Endothelial cell of umbilical vein (primary cell): Measurements from ENCODE around the gene FZR1. TPM values are rescaled to one million over a fixed set of nuclear protein-coding genes. Genes with fewer than 3 reads are reported as not detected.

Source experiments
- BruUV-seq: library from RNA; stranded (reverse); fragments of 400-500 nt; replicated peaks from 2 replicates; lab custom pipeline; 2021; lab: Mats Ljungman, UMichigan
- CTCF ChIA-PET: fragments of 300-600, 350-600 bp; sonication (Branson Sonifier 250); formaldehyde crosslinking; loops from one replicate; lab custom pipeline; 2021; ENCODE audit warnings: antibody characterized with exemption, inconsistent platforms; lab: Charles Lee
- POLR2A ChIA-PET: fragments of 300-600, 350-600 bp; sonication (Branson Sonifier 250); formaldehyde crosslinking; loops from one replicate; lab custom pipeline; 2021; ENCODE audit warnings: antibody characterized with exemption, inconsistent platforms; lab: Charles Lee
- DNase-seq: peaks from one replicate; pipeline ENCODE4 v3.0.0-alpha.2; 2011; ENCODE audit warnings: low read depth, low spot score
- FAIRE-seq: peaks from 2 replicates; lab custom pipeline; 2011; peaks lifted over from hg19 to GRCh38; lab: Jason Lieb, UNC
- H2AFZ ChIP-seq: 2 replicates; pipeline ENCODE4 v1.6.0; 2012; ENCODE audit warnings: low read depth, low read length, control low read depth, inconsistent platforms
- H3K27ac ChIP-seq: 2 replicates; pipeline ENCODE4 v1.5.1; 2011; ENCODE audit warnings: low read depth, mild to moderate bottlenecking, control low read depth, low read length, moderate library complexity; ENCODE audit not compliant: insufficient read depth
- H3K27me3 ChIP-seq, 2 experiments: 2 replicates each; pipeline versions ENCODE4 v1.6.0 to v1.6.1; 2011; ENCODE audit warnings: low read length in 2 of 2, mixed read lengths in 1 of 2; ENCODE audit not compliant: control insufficient read depth in 2 of 2, insufficient read depth in 2 of 2
- H3K36me3 ChIP-seq, 2 experiments: 2 replicates in 1 of 2; 3 replicates in 1 of 2; pipeline ENCODE4 v1.5.1; 2011; ENCODE audit warnings: low read length in 2 of 2, mild to moderate bottlenecking in 1 of 2, moderate library complexity in 1 of 2; ENCODE audit not compliant: control insufficient read depth in 2 of 2, insufficient read depth in 2 of 2; ENCODE audit errors: extremely low read depth in 1 of 2
- H3K4me1 ChIP-seq: 3 replicates; pipeline ENCODE4 v1.5.1; 2011; ENCODE audit warnings: mild to moderate bottlenecking, low read length; ENCODE audit not compliant: control insufficient read depth, insufficient read depth; ENCODE audit errors: extremely low read depth
- H3K4me2 ChIP-seq: 2 replicates; pipeline ENCODE4 v1.6.1; 2011; ENCODE audit warnings: low read length, control low read depth, mixed read lengths; ENCODE audit not compliant: insufficient read depth
- H3K4me3 ChIP-seq, 3 experiments: fragments of 200-600 bp in 1 of 3; sonication (generic), shearing (Covaris generic) in 1 of 3; replicated peaks in 1 of 3; 2 replicates each; pipeline ENCODE4 v1.5.1; 2011 to 2016; ENCODE audit warnings: control low read depth in 3 of 3, low read length in 3 of 3, mild to moderate bottlenecking in 2 of 3, inconsistent platforms in 1 of 3, low read depth in 1 of 3, moderate library complexity in 1 of 3; ENCODE audit not compliant: insufficient read depth in 1 of 3
- H3K79me2 ChIP-seq: 2 replicates; pipeline ENCODE4 v1.6.0; 2012; ENCODE audit warnings: low read length, inconsistent platforms; ENCODE audit not compliant: control insufficient read depth, insufficient read depth
- H3K9ac ChIP-seq: replicated peaks from 2 replicates; pipeline ENCODE3; 2011; ENCODE audit warnings: low read length, control low read depth; ENCODE audit not compliant: insufficient read depth; ENCODE audit errors: extremely low read depth
- H3K9me1 ChIP-seq: replicated peaks from 3 replicates; pipeline ENCODE4 v1.6.0; 2011; ENCODE audit warnings: mild to moderate bottlenecking, low read length; ENCODE audit not compliant: control insufficient read depth, insufficient read depth; ENCODE audit errors: extremely low read depth
- H3K9me3 ChIP-seq: replicated peaks from 2 replicates; pipeline ENCODE4 v1.5.1; 2012; ENCODE audit warnings: low read length, inconsistent platforms; ENCODE audit not compliant: control insufficient read depth, insufficient read depth
- H4K20me1 ChIP-seq: replicated peaks from 2 replicates; pipeline ENCODE3; 2011; ENCODE audit warnings: mild to moderate bottlenecking, low read length; ENCODE audit not compliant: control insufficient read depth, insufficient read depth; ENCODE audit errors: extremely low read depth
- CTCF ChIP-seq, 2 donors: IDR thresholded peaks; 1 replicate in 1 of 2; 2 replicates in 1 of 2; pipeline ENCODE4 v1.5.1; 2011; ENCODE audit warnings: low read length in 2 of 2, mild to moderate bottlenecking in 2 of 2, moderate library complexity in 2 of 2, control low read depth in 1 of 2, inconsistent platforms in 1 of 2, low read depth in 1 of 2; ENCODE audit not compliant: insufficient read depth in 1 of 2; ENCODE audit errors: extremely low read depth in 1 of 2
- EZH2 ChIP-seq: IDR thresholded peaks from 2 replicates; pipeline ENCODE4 v1.6.1; 2012; ENCODE audit warnings: borderline replicate concordance, low read depth, mild to moderate bottlenecking, moderate library complexity, low read length, inconsistent platforms; ENCODE audit not compliant: severe bottlenecking
- FOS ChIP-seq: IDR thresholded peaks from 2 replicates; pipeline ENCODE4 v1.6.1; 2011; ENCODE audit warnings: mild to moderate bottlenecking, low read length, moderate library complexity, borderline replicate concordance; ENCODE audit not compliant: insufficient read depth
- GATA2 ChIP-seq: IDR thresholded peaks from 2 replicates; pipeline ENCODE4 v1.7.0; 2011; ENCODE audit warnings: low read depth, mild to moderate bottlenecking, moderate library complexity, mixed read lengths, low read length; ENCODE audit not compliant: insufficient read length, insufficient read depth
- JUN ChIP-seq: IDR thresholded peaks from 2 replicates; pipeline ENCODE4 v1.6.1; 2011; ENCODE audit warnings: borderline replicate concordance, low read depth; ENCODE audit not compliant: insufficient read length, insufficient read depth
- MAX ChIP-seq: IDR thresholded peaks from 2 replicates; pipeline ENCODE4 v1.6.1; 2011; ENCODE audit not compliant: insufficient read depth, insufficient read length
- MYC ChIP-seq: IDR thresholded peaks from one replicate; pipeline ENCODE4 v1.6.1; 2011; ENCODE audit warnings: mild to moderate bottlenecking, low read depth, low read length
- POLR2A ChIP-seq: IDR thresholded peaks from 2 replicates; pipeline ENCODE4 v1.6.1; 2012; ENCODE audit warnings: low read depth, mild to moderate bottlenecking, control low read depth, low read length
- POLR2AphosphoS5 ChIP-seq: IDR thresholded peaks from 2 replicates; pipeline ENCODE4 v1.6.1; 2012; ENCODE audit warnings: low read depth, mild to moderate bottlenecking, control low read depth, low read length, moderate library complexity; ENCODE audit not compliant: insufficient read depth
- dilution Hi-C: fragments of 300-500 bp; cut with MboI; formaldehyde crosslinking; loops from one replicate; pipeline ENCODE4 v1.15.0; 2019; ENCODE audit warnings: low sequenced_read_pairs; ENCODE audit not compliant: extremely low pct_ligation_motif_present
- intact Hi-C: fragments of 100-400 bp; cut with micrococcal nuclease; formaldehyde crosslinking; loops from one replicate; pipeline ENCODE4 v1.10.0; 2022
- polyA plus RNA-seq, 4 experiments: library from polyadenylated mRNA; depleted of rRNA in 3 of 4; stranded (reverse) in 3 of 4; unstranded in 1 of 4; fragments of >200 nt; gene quantifications; 2 replicates each; pipeline versions ENCODE4 v1.2.1 to v1.2.3, GENCODE V29; 2011 to 2012; ENCODE audit warnings: missing spikeins in 1 of 4
- total RNA-seq: library from RNA; stranded (reverse); gene quantifications from 2 replicates; pipeline ENCODE4 v1.2.3, GENCODE V29; 2021

Gene FZR1
- total and polyA plus RNA-seq, 2 donors (not counting 3 experiments of a cell fraction or from before 2014, with no cell fraction given) = 35.9 to 60.4 TPM

- POLR2A ChIA-PET = no interaction called here
- CTCF ChIA-PET = interaction anchor here (1.3 to 1.5 kb wide), 2 partner anchors 9 to 11 kb away, joined by 3 to 4 read pairs; no protein-coding TSS in a partner anchor
- Histone ChIP-seq H3K9ac (no peak overlapping the region), H2AFZ (no peak overlapping the region), H3K4me3 (no peak overlapping the region), H3K79me2 (no peaks in the 10 kb centered on the region), H4K20me1 (no peaks in the 10 kb centered on the region), H3K4me2 (no peak overlapping the region), H3K4me1 (no peaks in the 10 kb centered on the region), H3K9me1 (no peaks in the 10 kb centered on the region), H3K9me3 (no peaks in the 10 kb centered on the region), H3K27ac (no peak overlapping the region), H3K36me3 (peaks cover 0 to 26% of the 10 kb centered on the region in 2 experiments), H3K27me3 (no peaks in the 10 kb centered on the region)
- intact Hi-C loops = no loop called here
- no TSS peak for BruUV-seq
- no peak for FAIRE-seq
- no peak for DNase-seq
- dilution Hi-C loops = no loop called here
- TF ChIP-seq POLR2A (no peak), POLR2AphosphoS5 (no peak), MAX (no peak), JUN (no peak), GATA2 (no peak), FOS (no peak), CTCF (IDR thresholded peaks at IDR 0.05; ENCODE audit: extremely low read depth in 1 of 2, insufficient read depth in 1 of 2, low read depth in 1 of 2, low read length in 2 of 2) (no peak), EZH2 (no peak), MYC (no peak)
These were observed 31.5 kb downstream of the FZR1 start for GRCh38 chr19:3537438-3538240.
